CD4-positive, CD25-positive, alpha-beta regulatory T cell (primary cell): ENCODE results near the gene GLIPR2. TPM values are rescaled to one million over a fixed set of nuclear protein-coding genes. Genes with fewer than 3 reads are reported as not detected.
"Not testable (repeated sequence)": the region's sequence is repeated elsewhere in the genome, so short reads cannot be mapped to it uniquely, and the experiment has no call there.

Source experiments
- ATAC-seq, 2 donors: fragments of 150-1000 bp; cut with Tn5 transposase; one replicate each; pipeline ENCODE4 v1.10.0; 2021; ENCODE audit warnings: low read depth in 2 of 2, moderate number of reproducible peaks in 2 of 2, moderate library complexity in 1 of 2
- DNase-seq, 3 donors: peaks; one replicate each; pipeline versions ENCODE4 v3.0.0 to v3.0.0-alpha.2; 2012 to 2022; ENCODE audit warnings: mixed read lengths in 1 of 3
- H3K27ac ChIP-seq: one replicate; pipeline ENCODE4 v1.7.0; 2013; ENCODE audit warnings: mild to moderate bottlenecking, low read length; ENCODE audit not compliant: insufficient read depth, poor library complexity, severe bottlenecking
- H3K27me3 ChIP-seq: one replicate; pipeline ENCODE4 v1.7.0; 2013; ENCODE audit warnings: low read length; ENCODE audit not compliant: control insufficient read depth, insufficient read depth
- H3K36me3 ChIP-seq: one replicate; pipeline ENCODE4 v1.7.0; 2013; ENCODE audit warnings: mild to moderate bottlenecking, low read length, moderate library complexity; ENCODE audit not compliant: control insufficient read depth, insufficient read depth
- H3K4me1 ChIP-seq: 2 replicates; pipeline ENCODE4 v1.7.0; 2013; ENCODE audit warnings: mild to moderate bottlenecking, low read length; ENCODE audit not compliant: insufficient read depth, control insufficient read depth, poor library complexity, severe bottlenecking
- H3K4me3 ChIP-seq: one replicate; pipeline ENCODE4 v1.7.0; 2013; ENCODE audit warnings: low read depth, mild to moderate bottlenecking, low read length, moderate library complexity
- H3K9me3 ChIP-seq, 2 experiments: 1 replicate in 1 of 2; 2 replicates in 1 of 2; pipeline ENCODE4 v1.7.0; 2013; ENCODE audit warnings: low read length in 2 of 2, mild to moderate bottlenecking in 1 of 2, moderate library complexity in 1 of 2; ENCODE audit not compliant: control insufficient read depth in 2 of 2
- H3K27ac Mint-ChIP-seq, 3 donors: one replicate each; pipeline ENCODE4 v1.8.0; 2020 to 2022; ENCODE audit warnings: mild to moderate bottlenecking in 3 of 3, mixed read lengths in 3 of 3, moderate library complexity in 2 of 3
- H3K27me3 Mint-ChIP-seq: one replicate; pipeline ENCODE4 v1.8.0; 2022; ENCODE audit warnings: mild to moderate bottlenecking, mixed read lengths
- H3K36me3 Mint-ChIP-seq: one replicate; pipeline ENCODE4 v1.8.0; 2020; ENCODE audit warnings: mixed read lengths
- H3K4me1 Mint-ChIP-seq, 4 donors: one replicate each; pipeline ENCODE4 v1.8.0; 2020 to 2022; ENCODE audit warnings: mixed read lengths in 4 of 4, mild to moderate bottlenecking in 1 of 4
- H3K4me3 Mint-ChIP-seq, 4 donors: one replicate each; pipeline ENCODE4 v1.8.0; 2020 to 2022; ENCODE audit warnings: mild to moderate bottlenecking in 4 of 4, mixed read lengths in 4 of 4, moderate library complexity in 3 of 4
- H3K9me3 Mint-ChIP-seq, 7 donors: one replicate each; pipeline ENCODE4 v1.8.0; 2020 to 2022; ENCODE audit warnings: mixed read lengths in 7 of 7, mild to moderate bottlenecking in 3 of 7, moderate library complexity in 2 of 7
- polyA plus RNA-seq, 4 donors: library from polyadenylated mRNA; unstranded; fragments of 300-500 nt; fragmentation: Illumina TruSeq; gene quantifications; one replicate each; pipeline ENCODE4 v1.2.3, GENCODE V29; 2021
- total RNA-seq: library from RNA; stranded (reverse); gene quantifications from one replicate; pipeline ENCODE4 v1.2.3, GENCODE V29; 2022

GLIPR2 gene
- total and polyA plus RNA-seq, 5 donors from 2014 or later = 55.7 to 175 (median 117) TPM

- ATAC-seq = no peak
- no peaks in the 10 kb centered on the region for H3K27me3 Mint-ChIP-seq
- H3K9me3 ChIP-seq = no peaks in the 10 kb centered on the region
- H3K4me3 ChIP-seq = no peak overlapping the region
- no peak overlapping the region for H3K27ac ChIP-seq
- H3K36me3 ChIP-seq = peaks cover 24% of the 10 kb centered on the region
- H3K4me1 ChIP-seq = peaks cover 46% of the 10 kb centered on the region
- H3K27ac Mint-ChIP-seq = peak overlapping the region in 2 of 3 donors; percentile 93 to 99
- peaks cover 40% of the 10 kb centered on the region for H3K36me3 Mint-ChIP-seq
- H3K4me1 Mint-ChIP-seq = peaks cover 10 to 58% (median 43%) of the 10 kb centered on the region in 4 donors
- no peaks in the 10 kb centered on the region for H3K27me3 ChIP-seq
- no peak for DNase-seq
- peaks cover 0 to 2% (median 0%) of the 10 kb centered on the region in 7 donors for H3K9me3 Mint-ChIP-seq
- H3K4me3 Mint-ChIP-seq = peak overlapping the region in 3 of 4 donors; percentile 68 to 89 (median 77)
These were observed 17.2 kb downstream of the GLIPR2 start for GRCh38 chr9:36153746-36154145.

- Mint-ChIP-seq H3K4me1 (peaks cover 10 to 55% (median 42%) of the 10 kb centered on the region in 4 donors), H3K4me3 (peak overlapping the region in 2 of 4 donors; percentile 5 to 26), H3K27ac (peak overlapping the region in 2 of 3 donors; percentile 81 to 93), H3K9me3 (peaks cover 0 to 2% (median 0%) of the 10 kb centered on the region in 7 donors), H3K27me3 (no peaks in the 10 kb centered on the region), H3K36me3 (peaks cover 47% of the 10 kb centered on the region)
- ATAC-seq (no peak), DNase-seq (no peak)
- Histone ChIP-seq H3K36me3 (peaks cover 23% of the 10 kb centered on the region), H3K9me3 (no peaks in the 10 kb centered on the region), H3K4me1 (peaks cover 39% of the 10 kb centered on the region), H3K27ac (no peak overlapping the region), H3K4me3 (no peak overlapping the region), H3K27me3 (no peaks in the 10 kb centered on the region)
These were observed 17.9 kb downstream of the GLIPR2 start for GRCh38 chr9:36154331-36154952.

- H3K9me3 Mint-ChIP-seq = peaks cover 0 to 2% (median 0%) of the 10 kb centered on the region in 7 donors
- no peak overlapping the region for H3K4me3 ChIP-seq
- H3K4me1 Mint-ChIP-seq = peaks cover 6 to 41% (median 33%) of the 10 kb centered on the region in 4 donors
- peaks cover 25% of the 10 kb centered on the region for H3K36me3 ChIP-seq
- no peaks in the 10 kb centered on the region for H3K27me3 ChIP-seq
- H3K4me3 Mint-ChIP-seq = peak overlapping the region in 2 of 4 donors; percentile 66 to 78
- no peaks in the 10 kb centered on the region for H3K27me3 Mint-ChIP-seq
- no peak overlapping the region for H3K27ac Mint-ChIP-seq
- peaks cover 24% of the 10 kb centered on the region for H3K4me1 ChIP-seq
- ATAC-seq (no peak), DNase-seq (no peak)
- peaks cover 51% of the 10 kb centered on the region for H3K36me3 Mint-ChIP-seq
- no peak overlapping the region for H3K27ac ChIP-seq
- H3K9me3 ChIP-seq = no peaks in the 10 kb centered on the region
These were observed 19.6 kb downstream of the GLIPR2 start for GRCh38 chr9:36156116-36156515.

GRCh38 chr9:36158122-36158521 is 21.6 kb downstream of the GLIPR2 start:
- Histone ChIP-seq H3K36me3 (peaks cover 27% of the 10 kb centered on the region), H3K27me3 (no peaks in the 10 kb centered on the region), H3K27ac (no peak overlapping the region), H3K4me1 (peaks cover 4% of the 10 kb centered on the region), H3K4me3 (no peak overlapping the region), H3K9me3 (no peaks in the 10 kb centered on the region)
- peaks cover 0 to 29% (median 21%) of the 10 kb centered on the region in 4 donors for H3K4me1 Mint-ChIP-seq
- peaks cover 53% of the 10 kb centered on the region for H3K36me3 Mint-ChIP-seq
- H3K27ac Mint-ChIP-seq = peak overlapping the region; percentile 15 to 53 (median 49)
- DNase-seq (no peak), ATAC-seq (no peak)
- H3K4me3 Mint-ChIP-seq = no peak overlapping the region
- peaks cover 0 to 2% (median 0%) of the 10 kb centered on the region in 7 donors for H3K9me3 Mint-ChIP-seq
- H3K27me3 Mint-ChIP-seq = no peaks in the 10 kb centered on the region

- Histone ChIP-seq H3K27me3 (no peaks in the 10 kb centered on the region), H3K4me1 (no peaks in the 10 kb centered on the region), H3K36me3 (peaks cover 26% of the 10 kb centered on the region), H3K4me3 (no peak overlapping the region), H3K27ac (no peak overlapping the region), H3K9me3 (no peaks in the 10 kb centered on the region)
- Mint-ChIP-seq H3K4me1 (peaks cover 0 to 24% (median 18%) of the 10 kb centered on the region in 4 donors), H3K4me3 (no peak overlapping the region), H3K27ac (peak overlapping the region in 1 of 3 donors; percentile 53), H3K36me3 (peaks cover 50% of the 10 kb centered on the region), H3K9me3 (peaks cover 0 to 2% (median 0%) of the 10 kb centered on the region in 7 donors), H3K27me3 (no peaks in the 10 kb centered on the region)
- no peak for DNase-seq
- no peak for ATAC-seq
These were observed 22.4 kb downstream of the GLIPR2 start for GRCh38 chr9:36158917-36159316.

- H3K27ac ChIP-seq, H3K27me3 ChIP-seq, H3K4me1 ChIP-seq, H3K4me3 Mint-ChIP-seq, H3K27me3 Mint-ChIP-seq, H3K4me3 ChIP-seq, ATAC-seq, DNase-seq, H3K9me3 Mint-ChIP-seq, H3K9me3 ChIP-seq: not testable (repeated sequence)
- H3K36me3 ChIP-seq = peaks cover 22% of the 10 kb centered on the region
- Mint-ChIP-seq H3K27ac (peak overlapping the region in 1 of 3 donors; percentile 18), H3K4me1 (peaks cover 0 to 20% (median 13%) of the 10 kb centered on the region in 4 donors), H3K36me3 (peaks cover 45% of the 10 kb centered on the region)
These were observed 23.0 kb downstream of the GLIPR2 start for GRCh38 chr9:36159509-36159908.

- H3K9me3 Mint-ChIP-seq = not testable (repeated sequence)
- peaks cover 0 to 19% (median 9%) of the 10 kb centered on the region in 4 donors for H3K4me1 Mint-ChIP-seq
- H3K36me3 ChIP-seq = peaks cover 20% of the 10 kb centered on the region
These were observed 23.6 kb downstream of the GLIPR2 start for GRCh38 chr9:36160126-36160525.

GRCh38 chr9:36161187-36161586 is 24.7 kb downstream of the GLIPR2 start:
- Histone ChIP-seq H3K4me3 (no peak overlapping the region), H3K27ac (no peak overlapping the region), H3K36me3 (peaks cover 17% of the 10 kb centered on the region), H3K9me3 (no peaks in the 10 kb centered on the region), H3K4me1 (peaks cover 4% of the 10 kb centered on the region), H3K27me3 (no peaks in the 10 kb centered on the region)
- H3K27ac Mint-ChIP-seq = peak overlapping the region in 2 of 3 donors; percentile 21 to 80
- ATAC-seq (no peak), DNase-seq (no peak)
- no peaks in the 10 kb centered on the region for H3K27me3 Mint-ChIP-seq
- peaks cover 0 to 19% (median 9%) of the 10 kb centered on the region in 4 donors for H3K4me1 Mint-ChIP-seq
- H3K9me3 Mint-ChIP-seq = peaks cover 0 to 2% (median 0%) of the 10 kb centered on the region in 7 donors
- H3K4me3 Mint-ChIP-seq = peak overlapping the region in 1 of 4 donors; percentile 58
- peaks cover 41% of the 10 kb centered on the region for H3K36me3 Mint-ChIP-seq

More at GRCh38 chr9:36160126-36160525, 23.6 kb downstream of the GLIPR2 start:
- not testable (repeated sequence) for H3K9me3 ChIP-seq, H3K27me3 Mint-ChIP-seq, H3K27me3 ChIP-seq, H3K4me3 Mint-ChIP-seq, H3K27ac ChIP-seq, H3K4me3 ChIP-seq, DNase-seq, H3K4me1 ChIP-seq, ATAC-seq
- Mint-ChIP-seq H3K36me3 (peaks cover 41% of the 10 kb centered on the region), H3K27ac (peak overlapping the region in 1 of 3 donors; percentile 81)
